HEK293 (cell line): Measurements from ENCODE around the gene PSG7.
"Not testable (repeated sequence)": the region's sequence is repeated elsewhere in the genome, so short reads cannot be mapped to it uniquely, and the experiment has no call there.

Source experiments
- CTCF ChIA-PET: fragments of 350-600 bp; formaldehyde crosslinking; extraction: SDS; loops from one replicate; lab custom pipeline; 2021; ENCODE audit warnings: antibody characterized with exemption; lab: Yijun Ruan, JAX
- POLR2A ChIA-PET: fragments of 300-600 bp; formaldehyde crosslinking; extraction: SDS; loops from one replicate; lab custom pipeline; 2020; ENCODE audit warnings: antibody characterized with exemption, inconsistent platforms; lab: Yijun Ruan, JAX
- H3K27ac ChIP-seq: fragments of 200-500 bp; sonication (Bioruptor generic); 2 replicates; pipeline ENCODE4 v1.5.1; 2014; ENCODE audit warnings: low read depth, low read length, control low read depth, inconsistent platforms; ENCODE audit errors: extremely low read depth
- H3K36me3 ChIP-seq, 2 experiments: fragments of 200-500 bp in 1 of 2; sonication (Bioruptor generic) in 1 of 2; 1 replicate in 1 of 2; 2 replicates in 1 of 2; pipeline ENCODE4 v1.5.1; 2014 to 2017; ENCODE audit warnings: inconsistent platforms in 2 of 2, low read length in 2 of 2; ENCODE audit not compliant: control insufficient read depth in 2 of 2, insufficient read depth in 1 of 2
- H3K4me1 ChIP-seq: fragments of 200-500 bp; sonication (Bioruptor generic); 2 replicates; pipeline ENCODE4 v1.5.1; 2014; ENCODE audit warnings: mild to moderate bottlenecking, low read length, inconsistent platforms; ENCODE audit not compliant: control insufficient read depth, insufficient read depth
- H3K4me3 ChIP-seq: 2 replicates; pipeline ENCODE4 v1.5.1; 2011; ENCODE audit warnings: low read depth, mild to moderate bottlenecking, control low read depth, low read length, moderate library complexity
- H3K9me3 ChIP-seq: fragments of 200-500 bp; sonication (Bioruptor generic); 2 replicates; pipeline ENCODE4 v1.5.1; 2014; ENCODE audit warnings: low read depth, low read length, inconsistent platforms; ENCODE audit not compliant: control insufficient read depth, insufficient read depth
- BCL11A ChIP-seq: fragments of 450-650 bp; formaldehyde crosslinking; IDR thresholded peaks from 2 replicates; pipeline ENCODE4 v1.5.1; 2016; ENCODE audit warnings: low read depth, missing biosample characterization, missing genetic modification characterization
- ELK4 ChIP-seq: IDR thresholded peaks from 2 replicates; pipeline ENCODE4 v1.6.1; 2011; ENCODE audit warnings: mild to moderate bottlenecking, low read depth, low read length, borderline replicate concordance
- GFI1B ChIP-seq: fragments of 450-650 bp; formaldehyde crosslinking; IDR thresholded peaks from 2 replicates; pipeline ENCODE4 v1.5.1; 2016; ENCODE audit warnings: missing biosample characterization, missing genetic modification characterization
- GLIS1 ChIP-seq: fragments of 450-650 bp; formaldehyde crosslinking; IDR thresholded peaks from 2 replicates; pipeline ENCODE4 v1.5.1; 2016; ENCODE audit warnings: missing biosample characterization, missing genetic modification characterization
- HOXA7 ChIP-seq: sonication (generic); formaldehyde crosslinking; IDR thresholded peaks from 2 replicates; pipeline ENCODE4 v1.8.1; 2022; ENCODE audit warnings: missing genetic modification reagents, borderline replicate concordance
- INSM2 ChIP-seq: fragments of 450-650 bp; formaldehyde crosslinking; IDR thresholded peaks from 2 replicates; pipeline ENCODE4 v1.5.1; 2016; ENCODE audit warnings: missing biosample characterization, missing genetic modification characterization
- PRDM4 ChIP-seq: fragments of 450-650 bp; formaldehyde crosslinking; IDR thresholded peaks from 2 replicates; pipeline ENCODE4 v1.5.1; 2017; ENCODE audit warnings: missing biosample characterization, missing genetic modification characterization
- SP7 ChIP-seq: fragments of 450-650 bp; formaldehyde crosslinking; IDR thresholded peaks from 2 replicates; pipeline ENCODE4 v1.5.1; 2016; ENCODE audit warnings: missing biosample characterization, missing genetic modification characterization
- ZFP41 ChIP-seq: fragments of 450-650 bp; formaldehyde crosslinking; IDR thresholded peaks from 2 replicates; pipeline ENCODE4 v1.5.1; 2016; ENCODE audit warnings: missing biosample characterization, missing genetic modification characterization, borderline replicate concordance
- ZIC2 ChIP-seq: fragments of 450-650 bp; formaldehyde crosslinking; IDR thresholded peaks from 2 replicates; pipeline ENCODE4 v1.5.1; 2016; ENCODE audit warnings: missing biosample characterization, missing genetic modification characterization
- ZNF112 ChIP-seq: fragments of 450-650 bp; formaldehyde crosslinking; IDR thresholded peaks from 2 replicates; pipeline ENCODE4 v1.5.0; 2017; ENCODE audit warnings: missing biosample characterization, missing genetic modification characterization
- ZNF146 ChIP-seq: fragments of 450-650 bp; formaldehyde crosslinking; IDR thresholded peaks from 2 replicates; pipeline ENCODE4 v1.5.1; 2016; ENCODE audit warnings: missing biosample characterization, missing genetic modification characterization
- ZNF2 ChIP-seq: fragments of 450-650 bp; formaldehyde crosslinking; IDR thresholded peaks from 2 replicates; pipeline ENCODE4 v1.5.1; 2016; ENCODE audit warnings: missing biosample characterization, missing genetic modification characterization
- ZNF398 ChIP-seq: fragments of 450-650 bp; formaldehyde crosslinking; IDR thresholded peaks from 2 replicates; pipeline ENCODE4 v1.5.1; 2017; ENCODE audit warnings: missing biosample characterization, missing genetic modification characterization
- ZNF48 ChIP-seq: fragments of 450-650 bp; formaldehyde crosslinking; IDR thresholded peaks from 2 replicates; pipeline ENCODE4 v1.5.1; 2016; ENCODE audit warnings: missing biosample characterization, missing genetic modification characterization
- ZNF571 ChIP-seq: fragments of 450-650 bp; formaldehyde crosslinking; IDR thresholded peaks from 2 replicates; pipeline ENCODE4 v1.5.0; 2017; ENCODE audit warnings: missing biosample characterization, missing genetic modification characterization
- ZNF626 ChIP-seq: fragments of 450-650 bp; sonication (Bioruptor Pico); formaldehyde crosslinking; IDR thresholded peaks from 2 replicates; pipeline ENCODE4 v1.5.1; 2018; ENCODE audit warnings: missing biosample characterization, missing genetic modification characterization, inconsistent platforms
- ZNF830 ChIP-seq: fragments of 450-650 bp; IDR thresholded peaks from 2 replicates; pipeline ENCODE4 v1.5.0; 2018; ENCODE audit warnings: missing biosample characterization, missing genetic modification characterization, low read depth, mild to moderate bottlenecking, moderate library complexity
- ZSCAN18 ChIP-seq: fragments of 450-650 bp; formaldehyde crosslinking; IDR thresholded peaks from 2 replicates; pipeline ENCODE4 v1.5.1; 2016; ENCODE audit warnings: missing biosample characterization, missing genetic modification characterization
- ZXDB ChIP-seq: fragments of 450-650 bp; formaldehyde crosslinking; IDR thresholded peaks from 2 replicates; pipeline ENCODE4 v1.5.1; 2016; ENCODE audit warnings: missing biosample characterization, missing genetic modification characterization

PSG7 gene

GRCh38 chr19:42937107-42937506 is at the start of gene PSG7:
Gene PSG7, minus strand, starts transcription at chr19:42937207. Its CDS starts 131 bp downstream, at chr19:42937076.
- H3K36me3 ChIP-seq, H3K9me3 ChIP-seq, H3K4me3 ChIP-seq, H3K27ac ChIP-seq, H3K4me1 ChIP-seq, POLR2A ChIA-PET: not testable (repeated sequence)
- CTCF ChIA-PET = interaction anchor here (0.7 kb wide), 1 partner anchor 330 kb away, joined by 3 read pairs; no protein-coding TSS in a partner anchor

- CTCF ChIA-PET = no interaction called here
Measured at GRCh38 chr19:42985588-42985987, 48.6 kb upstream of the PSG7 start.

GRCh38 chr19:42982111-42982510 is 45.1 kb upstream of the PSG7 start:
- H3K4me3 ChIP-seq, H3K36me3 ChIP-seq, CTCF ChIA-PET, H3K27ac ChIP-seq, H3K9me3 ChIP-seq, POLR2A ChIA-PET, H3K4me1 ChIP-seq: not testable (repeated sequence)

More at GRCh38 chr19:42985588-42985987, 48.6 kb upstream of the PSG7 start:
- Histone ChIP-seq H3K9me3 (no peaks in the 10 kb centered on the region), H3K4me3 (no peak overlapping the region), H3K27ac (no peak overlapping the region), H3K4me1 (no peaks in the 10 kb centered on the region), H3K36me3 (no peaks in the 10 kb centered on the region; a peak in 1 of 3 replicates)
- POLR2A ChIA-PET = no interaction called here
- no peak for TF ChIP-seq ZNF398 (tag by site-specific recombination)
- TF ChIP-seq ZNF2 (tag by site-specific recombination) = no peak
- no peak for TF ChIP-seq BCL11A (tag by site-specific recombination)
- TF ChIP-seq ZFP41 (tag by site-specific recombination) = no peak
- TF ChIP-seq ZXDB (tag by site-specific recombination) = no peak
- no peak for TF ChIP-seq ELK4
- no peak for TF ChIP-seq GFI1B (tag by site-specific recombination)
- TF ChIP-seq ZIC2 (tag by site-specific recombination) = no peak
- TF ChIP-seq ZNF146 (tag by site-specific recombination) = no peak
- no peak for TF ChIP-seq HOXA7 (CRISPR knock-in tag)
- no peak for TF ChIP-seq SP7 (tag by site-specific recombination)
- no peak for TF ChIP-seq INSM2 (tag by site-specific recombination)
- no peak for TF ChIP-seq ZNF830
- TF ChIP-seq GLIS1 (tag by site-specific recombination) = no peak
- no peak for TF ChIP-seq ZNF571 (tag by site-specific recombination)
- TF ChIP-seq ZNF626 = no peak
- TF ChIP-seq PRDM4 = no peak
- TF ChIP-seq ZNF112 (tag by site-specific recombination) = no peak
- TF ChIP-seq ZNF48 (tag by site-specific recombination) = no peak
- TF ChIP-seq ZSCAN18 (tag by site-specific recombination) = no peak

- H3K9me3 ChIP-seq, CTCF ChIA-PET, H3K36me3 ChIP-seq, H3K4me3 ChIP-seq, H3K27ac ChIP-seq, H3K4me1 ChIP-seq, POLR2A ChIA-PET: not testable (repeated sequence)
Measured at GRCh38 chr19:42971451-42971850, 34.4 kb upstream of the PSG7 start.
